Measurements from ENCODE around the gene PHETA1. TPM values are rescaled to one million over a fixed set of nuclear protein-coding genes. Genes with fewer than 3 reads are reported as not detected.
A peak's percentile ranks its signal among the peaks of the same experiment; 100 is the strongest.

The PHETA1 gene
- total RNA-seq, 4 donors from 2014 or later: 6.9 to 29.9 (median 7.8) TPM

DNA sequence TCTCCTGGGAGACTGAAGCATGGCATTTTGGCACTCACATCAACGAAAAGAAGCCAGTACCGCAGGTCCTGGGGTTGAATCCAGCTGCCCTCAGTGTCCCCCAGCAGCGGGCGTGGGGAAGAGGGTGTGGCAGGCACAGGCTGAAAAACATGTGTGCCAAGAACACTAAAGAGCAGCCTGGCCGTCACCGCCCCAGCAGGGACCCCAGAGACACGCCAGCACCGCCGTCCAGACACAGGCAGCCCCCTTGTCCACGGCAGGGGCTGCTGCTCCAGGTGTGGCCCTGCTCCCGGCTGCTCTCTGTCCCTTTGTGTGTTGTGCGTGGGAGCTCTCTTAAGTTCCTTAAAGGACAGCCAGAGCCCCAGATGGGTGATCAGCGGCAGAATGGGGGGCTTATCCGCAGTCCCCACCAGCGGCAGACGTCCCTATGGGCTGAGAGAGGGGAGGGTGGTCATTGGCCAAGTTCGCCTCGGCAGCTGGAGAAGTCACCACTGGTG lies 556 bp downstream of the PHETA1 start:
- intact Hi-C loops (cut with DNase I): no loop called here
- Histone ChIP-seq H3K36me3 (peaks cover 0 to 30% (median 0%) of the 10 kb centered on the region in 3 donors), H3K4me3 (peak overlapping the region; percentile 73 to 92 (median 82)), H3K27ac (peak overlapping the region; percentile 62 to 79 (median 73)), H3K4me1 (peaks cover 19 to 32% (median 21%) of the 10 kb centered on the region in 3 donors), H3K9me3 (no peaks in the 10 kb centered on the region), H3K27me3 (no peaks in the 10 kb centered on the region)
- DNase-seq: no peak
- TF ChIP-seq POLR2A (IDR thresholded peaks at IDR 0.05): no peak
- TF ChIP-seq, protein P1, sequence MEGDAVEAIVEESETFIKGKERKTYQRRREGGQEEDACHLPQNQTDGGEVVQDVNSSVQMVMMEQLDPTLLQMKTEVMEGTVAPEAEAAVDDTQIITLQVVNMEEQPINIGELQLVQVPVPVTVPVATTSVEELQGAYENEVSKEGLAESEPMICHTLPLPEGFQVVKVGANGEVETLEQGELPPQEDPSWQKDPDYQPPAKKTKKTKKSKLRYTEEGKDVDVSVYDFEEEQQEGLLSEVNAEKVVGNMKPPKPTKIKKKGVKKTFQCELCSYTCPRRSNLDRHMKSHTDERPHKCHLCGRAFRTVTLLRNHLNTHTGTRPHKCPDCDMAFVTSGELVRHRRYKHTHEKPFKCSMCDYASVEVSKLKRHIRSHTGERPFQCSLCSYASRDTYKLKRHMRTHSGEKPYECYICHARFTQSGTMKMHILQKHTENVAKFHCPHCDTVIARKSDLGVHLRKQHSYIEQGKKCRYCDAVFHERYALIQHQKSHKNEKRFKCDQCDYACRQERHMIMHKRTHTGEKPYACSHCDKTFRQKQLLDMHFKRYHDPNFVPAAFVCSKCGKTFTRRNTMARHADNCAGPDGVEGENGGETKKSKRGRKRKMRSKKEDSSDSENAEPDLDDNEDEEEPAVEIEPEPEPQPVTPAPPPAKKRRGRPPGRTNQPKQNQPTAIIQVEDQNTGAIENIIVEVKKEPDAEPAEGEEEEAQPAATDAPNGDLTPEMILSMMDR (IDR thresholded peaks at IDR 0.05): no peak
- WGBS, 2 donors: 0 to 2% methylated on average over 3 to 10 of the region's 18 CpGs

DNA sequence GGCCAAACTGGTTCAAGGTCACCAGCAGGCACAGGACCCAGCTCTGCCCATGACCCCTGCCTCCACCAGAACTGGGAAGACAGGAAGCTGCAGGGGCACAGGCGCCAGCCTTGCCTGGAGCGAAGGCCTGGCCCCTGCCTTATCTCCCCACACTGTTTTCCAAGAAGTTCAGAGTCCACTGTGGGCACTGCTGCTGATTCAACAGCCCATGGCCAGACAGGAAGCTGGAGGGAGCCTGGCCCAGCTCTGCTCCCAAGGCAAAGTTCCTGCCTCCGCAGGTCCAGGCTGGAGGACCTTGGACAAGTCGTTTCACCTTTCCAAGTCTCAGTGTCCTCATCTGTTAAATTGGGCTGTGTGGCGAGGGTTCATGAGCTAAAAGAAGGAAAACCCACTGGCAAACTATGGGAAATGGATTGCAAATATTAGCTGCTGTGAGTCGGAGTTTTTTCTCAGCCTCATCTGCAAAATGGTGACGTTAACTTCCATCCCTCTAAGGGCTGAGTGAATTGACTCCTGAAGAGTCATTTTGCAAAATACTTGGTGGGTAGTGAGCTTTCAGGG lies 1.2 kb downstream of the PHETA1 start:
- Histone ChIP-seq H3K36me3 (peaks cover 0 to 36% (median 0%) of the 10 kb centered on the region in 3 donors), H3K27me3 (no peaks in the 10 kb centered on the region), H3K4me1 (peaks cover 19 to 32% (median 21%) of the 10 kb centered on the region in 3 donors), H3K27ac (peak overlapping the region in 2 of 4 donors; percentile 62 to 79), H3K4me3 (peak overlapping the region; percentile 73 to 92 (median 82)), H3K9me3 (no peaks in the 10 kb centered on the region)
- intact Hi-C loops (cut with DNase I): no loop called here
- TF ChIP-seq, protein P1 (IDR thresholded peaks at IDR 0.05): no peak
- TF ChIP-seq POLR2A (IDR thresholded peaks at IDR 0.05): no peak
- WGBS, 2 donors: 30% methylated on average over 5 of the region's 7 CpGs; no CpG with 5 or more reads in 1 of the 2 donors
- no peak for DNase-seq

DNA sequence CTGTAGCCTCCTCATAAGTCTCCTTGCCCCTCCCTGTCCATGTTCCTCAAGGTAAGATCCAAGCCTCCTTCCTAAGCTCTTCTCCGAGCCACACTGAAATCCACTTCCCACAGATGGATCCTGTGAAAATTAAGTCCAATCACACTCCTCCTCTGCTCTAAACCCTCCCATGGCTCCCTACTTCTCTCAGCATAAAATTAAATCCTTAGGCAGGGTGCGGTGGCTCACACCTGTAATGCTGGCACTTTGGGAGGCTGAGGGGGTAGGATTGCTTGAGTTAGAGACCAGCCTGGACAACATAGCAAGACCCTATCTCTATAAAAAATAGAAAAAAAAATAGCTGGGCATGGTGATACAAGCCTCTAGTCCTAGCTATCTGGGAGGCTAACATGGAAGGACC lies 2.3 kb downstream of the PHETA1 start:
- DNase-seq: no peak
- Histone ChIP-seq H3K4me3 (no peak overlapping the region), H3K27ac (no peak overlapping the region), H3K4me1 (peaks cover 19 to 32% (median 21%) of the 10 kb centered on the region in 3 donors), H3K27me3 (no peaks in the 10 kb centered on the region), H3K36me3 (peaks cover 0 to 47% (median 7%) of the 10 kb centered on the region in 3 donors), H3K9me3 (no peaks in the 10 kb centered on the region)
- WGBS, 2 donors: 61 to 92% methylated on average over 2 of the region's 2 CpGs
- intact Hi-C loops (cut with DNase I): no loop called here
- TF ChIP-seq, protein P1 (IDR thresholded peaks at IDR 0.05): no peak
- no peak for TF ChIP-seq POLR2A (IDR thresholded peaks at IDR 0.05)

DNA sequence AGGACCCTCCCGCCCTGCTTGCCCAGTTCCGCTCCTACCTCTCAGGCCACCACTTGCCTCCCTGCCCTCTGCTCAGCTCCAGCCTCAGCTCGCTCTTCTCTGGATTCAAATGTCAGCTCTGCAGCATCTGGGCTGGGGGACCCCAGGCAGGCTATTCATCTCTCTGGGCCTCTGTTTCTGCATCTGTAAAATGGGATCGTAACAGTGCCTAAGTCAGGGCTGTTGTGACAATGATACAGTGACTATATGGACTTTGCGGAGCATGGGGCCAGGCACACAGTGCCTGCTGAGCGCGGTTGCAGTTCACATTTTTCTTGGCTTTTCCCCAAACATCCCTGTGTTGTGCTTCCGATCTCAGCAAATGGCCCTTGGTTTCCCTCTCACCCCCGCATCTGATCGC lies 2.8 kb downstream of the PHETA1 start:
- DNase-seq: no peak
- TF ChIP-seq, protein P1 (IDR thresholded peaks at IDR 0.05): no peak
- TF ChIP-seq POLR2A (IDR thresholded peaks at IDR 0.05): no peak
- intact Hi-C loops (cut with DNase I): no loop called here
- H3K27ac ChIP-seq: no peak overlapping the region
- no peaks in the 10 kb centered on the region for H3K9me3 ChIP-seq
- H3K4me3 ChIP-seq: no peak overlapping the region
- H3K4me1 ChIP-seq: peaks cover 19 to 32% (median 21%) of the 10 kb centered on the region in 3 donors
- WGBS, 2 donors: 94 to 98% methylated on average over 10 of the region's 10 CpGs
- H3K27me3 ChIP-seq: no peaks in the 10 kb centered on the region
- H3K36me3 ChIP-seq: peaks cover 0 to 47% (median 7%) of the 10 kb centered on the region in 3 donors

DNA sequence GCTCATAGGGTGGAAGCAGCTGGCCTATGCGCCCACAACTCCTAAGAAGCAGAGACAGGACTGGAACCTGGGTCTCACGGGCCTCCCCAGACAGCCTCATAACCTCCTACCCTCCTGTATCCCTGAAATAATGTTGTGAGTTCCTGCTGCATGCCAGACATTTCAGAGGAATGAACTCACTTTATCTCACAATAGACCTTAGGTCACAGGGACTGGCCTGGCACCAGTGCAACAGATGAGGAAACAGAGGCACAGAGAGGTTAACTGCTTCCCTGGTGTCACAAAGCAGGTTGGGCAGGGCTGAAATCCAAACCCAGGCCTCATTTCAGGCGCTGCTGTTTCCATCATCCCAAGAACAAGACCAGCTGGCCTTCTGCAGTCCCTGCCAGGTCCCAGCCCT lies 5.3 kb downstream of the PHETA1 start:
- Histone ChIP-seq H3K27me3 (peaks cover 0 to 3% (median 0%) of the 10 kb centered on the region in 4 donors), H3K4me1 (peaks cover 14 to 17% (median 16%) of the 10 kb centered on the region in 3 donors), H3K27ac (no peak overlapping the region), H3K9me3 (no peaks in the 10 kb centered on the region), H3K4me3 (no peak overlapping the region), H3K36me3 (peaks cover 0 to 47% (median 7%) of the 10 kb centered on the region in 3 donors)
- TF ChIP-seq POLR2A (IDR thresholded peaks at IDR 0.05): no peak
- TF ChIP-seq, protein P1 (IDR thresholded peaks at IDR 0.05): no peak
- WGBS, 2 donors: 76 to 90% methylated on average over 2 to 3 of the region's 3 CpGs
- intact Hi-C loops (cut with DNase I): no loop called here
- DNase-seq: no peak

All from esophagus squamous epithelium (tissue), 5 donors.